ENCODE data around the gene PAM. TPM values are rescaled to one million over a fixed set of nuclear protein-coding genes. Genes with fewer than 3 reads are reported as not detected.

The PAM gene
- total and polyA plus RNA-seq, 2 of the 8 experiments (the other 6 are each of a cell fraction or from before 2014, with no cell fraction given) = 30.4 to 67.8 TPM

GRCh38 chr5:102777099-102777498 is 22.0 kb downstream of the PAM start:
- no peak overlapping the region for H2BK20ac ChIP-seq (ENCODE audit: low read length)
- H3K9ac ChIP-seq (replicated peaks in 1 of 4; ENCODE audit: extremely low read depth in 1 of 4, low read depth in 3 of 4, low read length in 3 of 4) = no peak overlapping the region
- CTCF ChIA-PET (ENCODE audit: partially characterized antibody) = interaction anchor here (1.0 kb wide), 1 partner anchor 96 kb away, joined by 4 read pairs; no protein-coding TSS in a partner anchor
- H2BK12ac ChIP-seq (ENCODE audit: low read depth, low read length) = no peak overlapping the region
- H3K4me1 ChIP-seq (replicated peaks in 1 of 4; ENCODE audit: control insufficient read depth in 3 of 4, insufficient read depth in 4 of 4, low read length in 3 of 4) = no peaks in the 10 kb centered on the region; a peak in 1 of 7 replicates
- POLR2A ChIA-PET (ENCODE audit: partially characterized antibody) = no interaction called here
- H4K20me1 ChIP-seq (replicated peaks in 1 of 2; ENCODE audit: control insufficient read depth in 1 of 2, insufficient read depth in 2 of 2, low read length in 2 of 2) = no peaks in the 10 kb centered on the region
- H3K4me2 ChIP-seq (ENCODE audit: insufficient read depth in 1 of 2, low read depth in 2 of 2, low read length in 2 of 2) = no peak overlapping the region
- no peak overlapping the region for H3K4ac ChIP-seq (replicated peaks; ENCODE audit: insufficient read length, low read depth, low read length)
- H2BK5ac ChIP-seq (ENCODE audit: low read depth, low read length) = no peak overlapping the region
- no peak overlapping the region for H3K27ac ChIP-seq (ENCODE audit: low read depth, low read length)
- H3K23ac ChIP-seq (ENCODE audit: insufficient read length) = no peak overlapping the region
- H2BK120ac ChIP-seq (replicated peaks; ENCODE audit: low read depth, low read length) = no peak overlapping the region
- H4K8ac ChIP-seq (ENCODE audit: extremely low read depth, insufficient read depth, low read length) = no peak overlapping the region
- no peaks in the 10 kb centered on the region; the same call in 1 of the 2 replicates for H3K23me2 ChIP-seq (ENCODE audit: low read depth, low read length)
- no peak overlapping the region for H2AFZ ChIP-seq (ENCODE audit: low read length)
- peaks cover 0 to 29% of the 10 kb centered on the region in 2 experiments; a peak in 2 of 4 replicates for H3K79me2 ChIP-seq (ENCODE audit: control insufficient read depth in 1 of 2, insufficient read depth in 2 of 2, low read length in 2 of 2)
- H3K36me3 ChIP-seq (ENCODE audit: control insufficient read depth in 2 of 4, insufficient read depth in 4 of 4, low read length in 3 of 4) = no peaks in the 10 kb centered on the region
- H3K56ac ChIP-seq (replicated peaks; ENCODE audit: insufficient read length, low read depth, low read length) = no peak overlapping the region
- H2BK15ac ChIP-seq (ENCODE audit: low read length) = no peak overlapping the region
- H3K79me1 ChIP-seq (ENCODE audit: low read depth, low read length) = no peaks in the 10 kb centered on the region
- no peaks in the 10 kb centered on the region for H3K9me3 ChIP-seq (ENCODE audit: insufficient read depth in 2 of 2, low read depth in 1 of 2, low read length in 1 of 2)
- FAIRE-seq = no peak
- no peak overlapping the region for H4K91ac ChIP-seq (replicated peaks; ENCODE audit: insufficient read length, low read length)
- H4K5ac ChIP-seq (ENCODE audit: insufficient read length, low read depth, low read length) = no peak overlapping the region
- H3K27me3 ChIP-seq (replicated peaks in 1 of 4; ENCODE audit: control insufficient read depth in 3 of 4, extremely low read depth in 1 of 4, insufficient read depth in 3 of 4, low read length in 3 of 4) = no peaks in the 10 kb centered on the region
- H3K4me3 ChIP-seq (ENCODE audit: extremely low read depth in 1 of 4, insufficient read depth in 2 of 4, low read depth in 3 of 4, low read length in 4 of 4) = no peak overlapping the region
- no peak overlapping the region for H2AK5ac ChIP-seq (ENCODE audit: low read depth, low read length)
- no peak overlapping the region for H3K14ac ChIP-seq (ENCODE audit: insufficient read length)
- H3K18ac ChIP-seq (ENCODE audit: extremely low read depth, low read length) = no peak overlapping the region
- DNase-seq (ENCODE audit: low read depth in 1 of 2, low spot score in 2 of 2) = no peak
- TF ChIP-seq MAX (IDR thresholded peaks at IDR 0.05) (no peak), CBX5 (IDR thresholded peaks at IDR 0.05; ENCODE audit: low read depth, low read length) (no peak), SRF (IDR thresholded peaks at IDR 0.05; ENCODE audit: low read depth, low read length) (no peak), EGR1 (IDR thresholded peaks at IDR 0.05; ENCODE audit: borderline replicate concordance, low read depth, low read length) (no peak), SAP30 (IDR thresholded peaks at IDR 0.05; ENCODE audit: insufficient read depth, insufficient replicate concordance, low read length) (no peak), BACH1 (IDR thresholded peaks at IDR 0.05; ENCODE audit: low read length) (no peak), GABPA (IDR thresholded peaks at IDR 0.05; ENCODE audit: borderline replicate concordance, insufficient read depth, low read length) (no peak), RBBP5 (IDR thresholded peaks at IDR 0.05; ENCODE audit: borderline replicate concordance, low read depth, low read length) (no peak), CREB1 (IDR thresholded peaks at IDR 0.05) (no peak), RNF2 (IDR thresholded peaks at IDR 0.05; ENCODE audit: borderline replicate concordance, low read depth, low read length, missing control alignments, poor library complexity, severe bottlenecking) (no peak), TAF1 (IDR thresholded peaks at IDR 0.05; ENCODE audit: low read depth, low read length) (no peak), ATF2 (IDR thresholded peaks at IDR 0.05; ENCODE audit: low read length) (no peak), CBX8 (IDR thresholded peaks at IDR 0.05; ENCODE audit: borderline replicate concordance, low read depth, low read length) (no peak), NRF1 (IDR thresholded peaks at IDR 0.05; ENCODE audit: low read depth, low read length) (no peak)

All from H1 (cell line).